ENCODE results near the gene SGK2.

Gene SGK2

DNA sequence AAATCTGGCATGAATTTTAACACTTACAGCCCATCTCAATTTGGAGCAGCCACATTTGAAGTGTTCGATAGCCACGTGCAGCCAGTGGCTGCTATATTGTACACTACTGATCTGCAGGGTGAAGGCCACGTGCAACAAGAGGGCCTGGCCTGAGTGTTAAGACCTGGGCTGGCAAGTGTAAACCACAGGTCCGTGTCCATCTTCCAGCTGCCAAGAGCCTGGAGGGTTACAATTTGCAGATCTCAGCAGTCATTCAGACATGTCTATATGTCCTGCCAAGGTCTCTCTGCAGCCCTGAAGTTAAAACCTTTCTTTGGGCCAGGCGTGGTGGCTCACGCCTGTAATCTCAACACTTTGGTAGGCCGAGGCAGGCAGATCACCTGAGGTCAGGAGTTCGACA, 14.1 kb downstream of the SGK2 start:
- TF ChIP-seq, protein P1, sequence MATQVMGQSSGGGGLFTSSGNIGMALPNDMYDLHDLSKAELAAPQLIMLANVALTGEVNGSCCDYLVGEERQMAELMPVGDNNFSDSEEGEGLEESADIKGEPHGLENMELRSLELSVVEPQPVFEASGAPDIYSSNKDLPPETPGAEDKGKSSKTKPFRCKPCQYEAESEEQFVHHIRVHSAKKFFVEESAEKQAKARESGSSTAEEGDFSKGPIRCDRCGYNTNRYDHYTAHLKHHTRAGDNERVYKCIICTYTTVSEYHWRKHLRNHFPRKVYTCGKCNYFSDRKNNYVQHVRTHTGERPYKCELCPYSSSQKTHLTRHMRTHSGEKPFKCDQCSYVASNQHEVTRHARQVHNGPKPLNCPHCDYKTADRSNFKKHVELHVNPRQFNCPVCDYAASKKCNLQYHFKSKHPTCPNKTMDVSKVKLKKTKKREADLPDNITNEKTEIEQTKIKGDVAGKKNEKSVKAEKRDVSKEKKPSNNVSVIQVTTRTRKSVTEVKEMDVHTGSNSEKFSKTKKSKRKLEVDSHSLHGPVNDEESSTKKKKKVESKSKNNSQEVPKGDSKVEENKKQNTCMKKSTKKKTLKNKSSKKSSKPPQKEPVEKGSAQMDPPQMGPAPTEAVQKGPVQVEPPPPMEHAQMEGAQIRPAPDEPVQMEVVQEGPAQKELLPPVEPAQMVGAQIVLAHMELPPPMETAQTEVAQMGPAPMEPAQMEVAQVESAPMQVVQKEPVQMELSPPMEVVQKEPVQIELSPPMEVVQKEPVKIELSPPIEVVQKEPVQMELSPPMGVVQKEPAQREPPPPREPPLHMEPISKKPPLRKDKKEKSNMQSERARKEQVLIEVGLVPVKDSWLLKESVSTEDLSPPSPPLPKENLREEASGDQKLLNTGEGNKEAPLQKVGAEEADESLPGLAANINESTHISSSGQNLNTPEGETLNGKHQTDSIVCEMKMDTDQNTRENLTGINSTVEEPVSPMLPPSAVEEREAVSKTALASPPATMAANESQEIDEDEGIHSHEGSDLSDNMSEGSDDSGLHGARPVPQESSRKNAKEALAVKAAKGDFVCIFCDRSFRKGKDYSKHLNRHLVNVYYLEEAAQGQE (IDR thresholded peaks at IDR 0.05; ENCODE audit: insufficient replicate concordance, low read depth), result no peak
- no peak for TF ChIP-seq SPI1 (IDR thresholded peaks at IDR 0.05; ENCODE audit: borderline replicate concordance, low read depth)
- TF ChIP-seq, protein P2, sequence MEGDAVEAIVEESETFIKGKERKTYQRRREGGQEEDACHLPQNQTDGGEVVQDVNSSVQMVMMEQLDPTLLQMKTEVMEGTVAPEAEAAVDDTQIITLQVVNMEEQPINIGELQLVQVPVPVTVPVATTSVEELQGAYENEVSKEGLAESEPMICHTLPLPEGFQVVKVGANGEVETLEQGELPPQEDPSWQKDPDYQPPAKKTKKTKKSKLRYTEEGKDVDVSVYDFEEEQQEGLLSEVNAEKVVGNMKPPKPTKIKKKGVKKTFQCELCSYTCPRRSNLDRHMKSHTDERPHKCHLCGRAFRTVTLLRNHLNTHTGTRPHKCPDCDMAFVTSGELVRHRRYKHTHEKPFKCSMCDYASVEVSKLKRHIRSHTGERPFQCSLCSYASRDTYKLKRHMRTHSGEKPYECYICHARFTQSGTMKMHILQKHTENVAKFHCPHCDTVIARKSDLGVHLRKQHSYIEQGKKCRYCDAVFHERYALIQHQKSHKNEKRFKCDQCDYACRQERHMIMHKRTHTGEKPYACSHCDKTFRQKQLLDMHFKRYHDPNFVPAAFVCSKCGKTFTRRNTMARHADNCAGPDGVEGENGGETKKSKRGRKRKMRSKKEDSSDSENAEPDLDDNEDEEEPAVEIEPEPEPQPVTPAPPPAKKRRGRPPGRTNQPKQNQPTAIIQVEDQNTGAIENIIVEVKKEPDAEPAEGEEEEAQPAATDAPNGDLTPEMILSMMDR (IDR thresholded peaks at IDR 0.05; ENCODE audit: insufficient read depth, low read length), result no peak
- no peak for TF ChIP-seq GABPA (IDR thresholded peaks at IDR 0.05; ENCODE audit: low read depth)
- TF ChIP-seq POLR2AphosphoS5 (IDR thresholded peaks at IDR 0.05; ENCODE audit: low read depth), result no peak
- Histone ChIP-seq H3K27ac (replicated peaks) (no peak overlapping the region), H3K4me3 (replicated peaks; ENCODE audit: insufficient read depth, low read length) (no peak overlapping the region), H3K27me3 (ENCODE audit: insufficient read depth, poor library complexity, severe bottlenecking) (no peaks in the 10 kb centered on the region)
- DNase-seq (ENCODE audit: low read depth in 1 of 2, low spot score in 1 of 2), result no peak

DNA sequence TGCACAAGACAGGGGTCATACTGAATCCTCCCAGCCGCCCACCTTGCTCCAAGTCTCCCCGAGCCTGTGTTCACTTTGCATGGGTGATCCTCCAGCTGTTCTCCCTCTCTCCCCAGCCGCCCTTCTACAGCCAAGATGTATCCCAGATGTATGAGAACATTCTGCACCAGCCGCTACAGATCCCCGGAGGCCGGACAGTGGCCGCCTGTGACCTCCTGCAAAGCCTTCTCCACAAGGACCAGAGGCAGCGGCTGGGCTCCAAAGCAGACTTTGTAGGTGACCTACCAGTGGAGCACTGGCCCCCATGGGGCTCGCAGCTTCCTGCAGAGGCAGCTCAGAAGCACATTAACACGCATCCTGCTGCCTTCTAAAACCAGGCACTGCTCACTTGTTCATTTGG, 17.3 kb downstream of the SGK2 start:
- Histone ChIP-seq H3K27ac (replicated peaks) (no peak overlapping the region), H3K27me3 (ENCODE audit: insufficient read depth, poor library complexity, severe bottlenecking) (no peaks in the 10 kb centered on the region), H3K4me3 (replicated peaks; ENCODE audit: insufficient read depth, low read length) (no peak overlapping the region)
- no peak for DNase-seq (ENCODE audit: low read depth in 1 of 2, low spot score in 1 of 2)
- TF ChIP-seq SPI1 (IDR thresholded peaks at IDR 0.05; ENCODE audit: borderline replicate concordance, low read depth) (no peak), GABPA (IDR thresholded peaks at IDR 0.05; ENCODE audit: low read depth) (no peak), POLR2AphosphoS5 (IDR thresholded peaks at IDR 0.05; ENCODE audit: low read depth) (no peak)

DNA sequence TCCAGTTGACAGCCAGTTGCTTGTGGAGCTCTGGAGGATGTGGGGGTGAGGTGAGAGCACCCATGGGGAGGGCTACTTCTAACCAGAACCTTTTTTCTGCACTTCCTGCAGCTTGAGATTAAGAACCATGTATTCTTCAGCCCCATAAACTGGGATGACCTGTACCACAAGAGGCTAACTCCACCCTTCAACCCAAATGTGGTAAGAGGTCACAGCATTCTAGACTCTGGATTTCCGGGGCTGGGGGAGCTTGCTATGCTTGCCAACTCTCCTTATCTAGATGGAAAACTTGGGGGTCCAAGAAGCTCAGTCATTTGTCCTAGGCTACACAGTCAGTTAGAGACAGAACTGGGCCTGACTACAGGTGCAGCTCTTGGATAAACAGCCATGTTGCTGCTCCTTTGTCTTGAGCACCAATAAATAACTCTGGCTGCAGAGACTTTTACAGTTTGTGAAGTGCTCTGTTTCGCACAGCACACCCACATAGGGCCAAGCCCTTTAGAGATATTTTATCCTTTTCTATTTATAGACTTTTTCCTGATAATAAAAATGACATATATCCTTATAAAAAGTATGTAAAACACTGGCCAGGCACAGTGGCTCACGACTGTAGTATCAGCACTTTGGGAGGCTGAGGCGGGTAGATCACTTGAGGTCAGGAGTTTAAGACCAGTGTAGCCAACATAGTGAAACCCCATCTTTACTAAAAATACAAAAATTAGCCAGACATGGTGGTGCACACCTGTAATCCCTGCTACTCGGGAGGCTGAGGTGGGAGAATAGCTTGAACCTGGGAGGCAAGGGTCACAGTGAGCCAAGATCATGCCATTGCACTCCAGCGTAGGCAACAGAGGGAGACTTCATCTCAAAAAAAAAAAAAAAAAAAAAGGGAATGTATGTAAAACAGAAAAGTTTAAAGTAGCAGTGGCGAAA, 21.3 kb downstream of the SGK2 start:
- Histone ChIP-seq H3K27ac (replicated peaks) (peak overlapping the region; percentile 33), H3K4me3 (replicated peaks; ENCODE audit: insufficient read depth, low read length) (no peak overlapping the region), H3K27me3 (ENCODE audit: insufficient read depth, poor library complexity, severe bottlenecking) (no peaks in the 10 kb centered on the region)
- peak in 1 of 2 experiments; percentile 27 for DNase-seq (ENCODE audit: low read depth in 1 of 2, low spot score in 1 of 2)
- TF ChIP-seq, protein P1 (IDR thresholded peaks at IDR 0.05; ENCODE audit: insufficient replicate concordance, low read depth), result no peak
- TF ChIP-seq, protein P2 (IDR thresholded peaks at IDR 0.05; ENCODE audit: insufficient read depth, low read length), result no peak
- TF ChIP-seq SPI1 (IDR thresholded peaks at IDR 0.05; ENCODE audit: borderline replicate concordance, low read depth) (no peak), GABPA (IDR thresholded peaks at IDR 0.05; ENCODE audit: low read depth) (no peak), POLR2AphosphoS5 (IDR thresholded peaks at IDR 0.05; ENCODE audit: low read depth) (no peak)

DNA sequence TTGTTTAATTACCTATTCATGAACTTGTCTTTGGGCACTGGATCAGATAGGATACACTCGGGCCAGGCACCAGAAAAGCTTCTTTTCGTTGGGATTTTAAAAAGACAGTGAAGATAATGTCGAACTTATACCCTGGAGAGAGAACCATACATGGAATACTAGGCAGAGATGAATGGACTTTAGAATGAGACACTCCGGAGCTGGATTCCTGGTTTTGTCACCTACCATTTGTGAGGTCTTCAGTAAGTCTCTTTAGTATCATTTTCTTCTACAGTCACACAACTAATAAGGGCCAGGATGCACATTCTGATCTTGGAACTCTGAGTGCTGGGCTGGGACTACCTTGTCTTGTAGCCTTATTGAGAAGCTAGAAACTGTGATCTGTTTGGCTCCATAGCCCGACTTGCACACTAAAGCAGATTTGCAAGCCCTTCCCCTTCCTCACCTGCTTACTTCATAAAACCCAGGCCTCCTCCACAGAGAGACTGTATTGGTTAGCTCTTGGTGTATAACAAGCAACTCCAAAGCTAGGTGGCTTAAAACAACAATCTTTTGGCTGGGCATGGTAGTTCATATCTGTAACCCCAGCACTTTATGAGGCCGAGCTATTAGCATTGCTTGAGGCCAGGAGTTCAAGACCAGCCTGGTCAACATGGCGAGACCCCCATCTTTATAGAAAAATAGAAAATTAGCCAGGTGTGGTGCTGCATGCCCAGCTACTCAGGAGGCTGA, 24.5 kb downstream of the SGK2 start:
- no peak overlapping the region for H3K4me3 ChIP-seq (replicated peaks; ENCODE audit: insufficient read depth, low read length)
- TF ChIP-seq POLR2AphosphoS5 (IDR thresholded peaks at IDR 0.05; ENCODE audit: low read depth) (no peak), SPI1 (IDR thresholded peaks at IDR 0.05; ENCODE audit: borderline replicate concordance, low read depth) (no peak), GABPA (IDR thresholded peaks at IDR 0.05; ENCODE audit: low read depth) (no peak; the same call in 1 of the 2 replicates)
- TF ChIP-seq, protein P2 (IDR thresholded peaks at IDR 0.05; ENCODE audit: insufficient read depth, low read length), result no peak
- TF ChIP-seq, protein P1 (IDR thresholded peaks at IDR 0.05; ENCODE audit: insufficient replicate concordance, low read depth), result no peak
- no peaks in the 10 kb centered on the region for H3K27me3 ChIP-seq (ENCODE audit: insufficient read depth, poor library complexity, severe bottlenecking)
- H3K27ac ChIP-seq (replicated peaks), result peak overlapping the region; percentile 85
- no peak for DNase-seq (ENCODE audit: low read depth in 1 of 2, low spot score in 1 of 2)
